ENCODE results near the gene HIVEP3.

The HIVEP3 gene

GRCh38 chr1:41859686-41860085 is 59.0 kb downstream of the HIVEP3 start:
- no peak overlapping the region for H3K27ac Mint-ChIP-seq
- H3K9me3 Mint-ChIP-seq = no peaks in the 10 kb centered on the region
- no peak overlapping the region for H3K4me3 Mint-ChIP-seq
- peaks cover 36% of the 10 kb centered on the region for H3K4me1 Mint-ChIP-seq
- ATAC-seq (no peak), DNase-seq (ENCODE audit: low spot score in 2 of 2) (no peak)
- no peaks in the 10 kb centered on the region for H3K36me3 Mint-ChIP-seq

GRCh38 chr1:41856944-41857285 is 61.8 kb downstream of the HIVEP3 start:
- no peaks in the 10 kb centered on the region for H3K9me3 Mint-ChIP-seq
- DNase-seq (ENCODE audit: low spot score in 2 of 2) = no peak
- H3K4me3 Mint-ChIP-seq = no peak overlapping the region
- H3K27ac Mint-ChIP-seq = no peak overlapping the region
- H3K36me3 Mint-ChIP-seq = no peaks in the 10 kb centered on the region
- H3K4me1 Mint-ChIP-seq = peaks cover 19% of the 10 kb centered on the region
- no peak for ATAC-seq

- Mint-ChIP-seq H3K9me3 (no peaks in the 10 kb centered on the region), H3K36me3 (no peaks in the 10 kb centered on the region), H3K27ac (no peak overlapping the region), H3K4me1 (peaks cover 18% of the 10 kb centered on the region), H3K4me3 (no peak overlapping the region)
- DNase-seq (ENCODE audit: low spot score in 2 of 2) = no peak
- no peak for ATAC-seq
Measured at GRCh38 chr1:41856151-41856943, 62.4 kb downstream of the HIVEP3 start.

GRCh38 chr1:41855713-41856112 is 63.0 kb downstream of the HIVEP3 start:
- peak; percentile 51 for ATAC-seq
- no peak overlapping the region for H3K27ac Mint-ChIP-seq

GRCh38 chr1:41853907-41854306 is 64.8 kb downstream of the HIVEP3 start:
- H3K4me3 Mint-ChIP-seq = no peak overlapping the region
- no peak for DNase-seq (ENCODE audit: low spot score in 2 of 2)
- H3K27ac Mint-ChIP-seq = peak overlapping the region; percentile 7
- no peak for ATAC-seq
- H3K36me3 Mint-ChIP-seq = no peaks in the 10 kb centered on the region
- no peaks in the 10 kb centered on the region for H3K9me3 Mint-ChIP-seq
- peaks cover 30% of the 10 kb centered on the region for H3K4me1 Mint-ChIP-seq

More at GRCh38 chr1:41855713-41856112, 63.0 kb downstream of the HIVEP3 start:
- DNase-seq (ENCODE audit: low spot score in 2 of 2) = no peak
- Mint-ChIP-seq H3K4me3 (no peak overlapping the region), H3K9me3 (no peaks in the 10 kb centered on the region), H3K4me1 (peaks cover 19% of the 10 kb centered on the region), H3K36me3 (no peaks in the 10 kb centered on the region)

- Mint-ChIP-seq H3K9me3 (no peaks in the 10 kb centered on the region), H3K36me3 (peaks cover 5% of the 10 kb centered on the region), H3K4me3 (no peak overlapping the region), H3K27ac (no peak overlapping the region), H3K4me1 (peaks cover 29% of the 10 kb centered on the region)
- ATAC-seq (no peak), DNase-seq (ENCODE audit: low spot score in 2 of 2) (no peak)
Measured at GRCh38 chr1:41852091-41852490, 66.6 kb downstream of the HIVEP3 start.

GRCh38 chr1:41851589-41851988 is 67.1 kb downstream of the HIVEP3 start:
- no peak overlapping the region for H3K27ac Mint-ChIP-seq
- H3K4me3 Mint-ChIP-seq = no peak overlapping the region
- peaks cover 34% of the 10 kb centered on the region for H3K4me1 Mint-ChIP-seq
- H3K9me3 Mint-ChIP-seq = no peaks in the 10 kb centered on the region
- H3K36me3 Mint-ChIP-seq = peaks cover 5% of the 10 kb centered on the region
- DNase-seq (ENCODE audit: low spot score in 2 of 2) (no peak), ATAC-seq (no peak)

- Mint-ChIP-seq H3K4me1 (peaks cover 35% of the 10 kb centered on the region), H3K36me3 (peaks cover 5% of the 10 kb centered on the region), H3K9me3 (no peaks in the 10 kb centered on the region), H3K4me3 (no peak overlapping the region), H3K27ac (peak overlapping the region; percentile 54)
- ATAC-seq (peak; percentile 97), DNase-seq (ENCODE audit: low spot score in 2 of 2) (no peak)
Measured at GRCh38 chr1:41850029-41850428, 68.7 kb downstream of the HIVEP3 start.

GRCh38 chr1:41849211-41849759 is 69.4 kb downstream of the HIVEP3 start:
- Mint-ChIP-seq H3K36me3 (peaks cover 5% of the 10 kb centered on the region), H3K4me1 (peaks cover 35% of the 10 kb centered on the region), H3K27ac (peak overlapping the region; percentile 54), H3K9me3 (no peaks in the 10 kb centered on the region), H3K4me3 (no peak overlapping the region)
- DNase-seq (ENCODE audit: low spot score in 2 of 2) (no peak), ATAC-seq (no peak)

GRCh38 chr1:41848216-41848952 is 70.3 kb downstream of the HIVEP3 start:
- Mint-ChIP-seq H3K9me3 (no peaks in the 10 kb centered on the region), H3K4me3 (no peak overlapping the region), H3K4me1 (peaks cover 42% of the 10 kb centered on the region), H3K36me3 (peaks cover 5% of the 10 kb centered on the region), H3K27ac (no peak overlapping the region)
- ATAC-seq (no peak), DNase-seq (ENCODE audit: low spot score in 2 of 2) (no peak)

GRCh38 chr1:41847733-41848132 is 71.0 kb downstream of the HIVEP3 start:
- peaks cover 5% of the 10 kb centered on the region for H3K36me3 Mint-ChIP-seq

GRCh38 chr1:41846625-41847405 is 71.9 kb downstream of the HIVEP3 start:
- DNase-seq (ENCODE audit: low spot score in 2 of 2) (no peak), ATAC-seq (no peak)
- Mint-ChIP-seq H3K4me1 (peaks cover 41% of the 10 kb centered on the region), H3K4me3 (no peak overlapping the region), H3K9me3 (no peaks in the 10 kb centered on the region), H3K27ac (peak overlapping the region; percentile 13), H3K36me3 (peaks cover 5% of the 10 kb centered on the region)

More at GRCh38 chr1:41847733-41848132, 71.0 kb downstream of the HIVEP3 start:
- Mint-ChIP-seq H3K9me3 (no peaks in the 10 kb centered on the region), H3K4me3 (no peak overlapping the region), H3K27ac (peak overlapping the region; percentile 13), H3K4me1 (peaks cover 42% of the 10 kb centered on the region)
- DNase-seq (ENCODE audit: low spot score in 2 of 2) (no peak), ATAC-seq (no peak)

- DNase-seq (ENCODE audit: low spot score in 2 of 2) = no peak
- H3K4me1 Mint-ChIP-seq = peaks cover 30% of the 10 kb centered on the region
- H3K27ac Mint-ChIP-seq = peak overlapping the region; percentile 51
- peaks cover 5% of the 10 kb centered on the region for H3K36me3 Mint-ChIP-seq
- H3K9me3 Mint-ChIP-seq = no peaks in the 10 kb centered on the region
- H3K4me3 Mint-ChIP-seq = no peak overlapping the region
- no peak for ATAC-seq
Measured at GRCh38 chr1:41844781-41845272, 73.9 kb downstream of the HIVEP3 start.

- peaks cover 5% of the 10 kb centered on the region for H3K36me3 Mint-ChIP-seq
- no peak overlapping the region for H3K4me3 Mint-ChIP-seq
- no peak for DNase-seq (ENCODE audit: low spot score in 2 of 2)
- no peak for ATAC-seq
- H3K27ac Mint-ChIP-seq = peak overlapping the region; percentile 51
- peaks cover 28% of the 10 kb centered on the region for H3K4me1 Mint-ChIP-seq
- H3K9me3 Mint-ChIP-seq = no peaks in the 10 kb centered on the region
Measured at GRCh38 chr1:41844255-41844654, 74.5 kb downstream of the HIVEP3 start.
